ENCODE results near the gene TMCC2. TPM values are rescaled to one million over a fixed set of nuclear protein-coding genes. Genes with fewer than 3 reads are reported as not detected.
A peak's percentile ranks its signal among the peaks of the same experiment; 100 is the strongest.
"Not testable (repeated sequence)": the region's sequence is repeated elsewhere in the genome, so short reads cannot be mapped to it uniquely, and the experiment has no call there.

TMCC2 gene, protein sequence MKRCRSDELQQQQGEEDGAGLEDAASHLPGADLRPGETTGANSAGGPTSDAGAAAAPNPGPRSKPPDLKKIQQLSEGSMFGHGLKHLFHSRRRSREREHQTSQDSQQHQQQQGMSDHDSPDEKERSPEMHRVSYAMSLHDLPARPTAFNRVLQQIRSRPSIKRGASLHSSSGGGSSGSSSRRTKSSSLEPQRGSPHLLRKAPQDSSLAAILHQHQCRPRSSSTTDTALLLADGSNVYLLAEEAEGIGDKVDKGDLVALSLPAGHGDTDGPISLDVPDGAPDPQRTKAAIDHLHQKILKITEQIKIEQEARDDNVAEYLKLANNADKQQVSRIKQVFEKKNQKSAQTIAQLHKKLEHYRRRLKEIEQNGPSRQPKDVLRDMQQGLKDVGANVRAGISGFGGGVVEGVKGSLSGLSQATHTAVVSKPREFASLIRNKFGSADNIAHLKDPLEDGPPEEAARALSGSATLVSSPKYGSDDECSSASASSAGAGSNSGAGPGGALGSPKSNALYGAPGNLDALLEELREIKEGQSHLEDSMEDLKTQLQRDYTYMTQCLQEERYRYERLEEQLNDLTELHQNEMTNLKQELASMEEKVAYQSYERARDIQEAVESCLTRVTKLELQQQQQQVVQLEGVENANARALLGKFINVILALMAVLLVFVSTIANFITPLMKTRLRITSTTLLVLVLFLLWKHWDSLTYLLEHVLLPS
- 1 to 10 TPM in 8 of 9 donors, under 1 TPM in 1; 0.97 to 5.1 (median 2.1) TPM for total RNA-seq
- 1 to 10 TPM; 1.4 to 2.0 TPM for polyA plus RNA-seq
- long read RNA-seq, donor 1, partial matches to known transcripts = 0 of 1 reads
- long read RNA-seq, donor 1, other reads (novel, unspliced or antisense) = 1 of 1 reads
- long read RNA-seq, donor 2, partial matches to known transcripts = 0 of 3 reads
- long read RNA-seq, donor 2, other reads (novel, unspliced or antisense) = 1 of 3 reads
- long read RNA-seq, donor 3, partial matches to known transcripts = 1 of 5 reads
- long read RNA-seq, donor 3, other reads (novel, unspliced or antisense) = 0 of 5 reads

- 0 to 1% (median 0%) methylated on average over 11 to 44 of the region's 44 CpGs for WGBS, 4 donors
Measured at GRCh38 chr1:205227584-205228013, at the start of gene TMCC2. Gene TMCC2, plus strand, starts transcription at chr1:205227946. Its CDS starts 619 bp downstream, at chr1:205228565.

GRCh38 chr1:205179842-205180241 is 47.9 kb upstream of the TMCC2 start:
- WGBS, 4 donors = 93 to 95% (median 94%) methylated on average over 2 of the region's 2 CpGs

More at GRCh38 chr1:205227584-205228013, at the start of gene TMCC2:
- TF ChIP-seq, protein P1, sequence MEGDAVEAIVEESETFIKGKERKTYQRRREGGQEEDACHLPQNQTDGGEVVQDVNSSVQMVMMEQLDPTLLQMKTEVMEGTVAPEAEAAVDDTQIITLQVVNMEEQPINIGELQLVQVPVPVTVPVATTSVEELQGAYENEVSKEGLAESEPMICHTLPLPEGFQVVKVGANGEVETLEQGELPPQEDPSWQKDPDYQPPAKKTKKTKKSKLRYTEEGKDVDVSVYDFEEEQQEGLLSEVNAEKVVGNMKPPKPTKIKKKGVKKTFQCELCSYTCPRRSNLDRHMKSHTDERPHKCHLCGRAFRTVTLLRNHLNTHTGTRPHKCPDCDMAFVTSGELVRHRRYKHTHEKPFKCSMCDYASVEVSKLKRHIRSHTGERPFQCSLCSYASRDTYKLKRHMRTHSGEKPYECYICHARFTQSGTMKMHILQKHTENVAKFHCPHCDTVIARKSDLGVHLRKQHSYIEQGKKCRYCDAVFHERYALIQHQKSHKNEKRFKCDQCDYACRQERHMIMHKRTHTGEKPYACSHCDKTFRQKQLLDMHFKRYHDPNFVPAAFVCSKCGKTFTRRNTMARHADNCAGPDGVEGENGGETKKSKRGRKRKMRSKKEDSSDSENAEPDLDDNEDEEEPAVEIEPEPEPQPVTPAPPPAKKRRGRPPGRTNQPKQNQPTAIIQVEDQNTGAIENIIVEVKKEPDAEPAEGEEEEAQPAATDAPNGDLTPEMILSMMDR (IDR thresholded peaks at IDR 0.05) = no peak
- peak in 1 of 2 donors; percentile 64 for TF ChIP-seq POLR2A (IDR thresholded peaks at IDR 0.05)
- Histone ChIP-seq H3K4me3 (peak within 1 kb of the TSS; percentile 35 to 71 (median 62)), H3K9me3 (no peaks in the 10 kb centered on the region), H3K4me1 (peaks cover 0 to 28% (median 19%) of the 10 kb centered on the region in 12 donors), H3K27me3 (peaks cover 0 to 10% (median 0%) of the 10 kb centered on the region in 9 donors), H3K36me3 (no peaks in the 10 kb centered on the region), H3K27ac (peak within 1 kb of the TSS in 4 of 12 donors; percentile 3 to 46 (median 18))
- peak; percentile 92 to 97 (median 96) for ATAC-seq
- intact Hi-C loops (cut with DNase I) = loop anchor here in 3 of 10 donors (2.0 to 10.0 kb wide), 2 partner anchors 29 to 103 kb away; partner anchors contain the start of gene RBBP5 (in 1 of the 3)
- DNase-seq = peak; percentile 88 to 95 (median 93)

DNA sequence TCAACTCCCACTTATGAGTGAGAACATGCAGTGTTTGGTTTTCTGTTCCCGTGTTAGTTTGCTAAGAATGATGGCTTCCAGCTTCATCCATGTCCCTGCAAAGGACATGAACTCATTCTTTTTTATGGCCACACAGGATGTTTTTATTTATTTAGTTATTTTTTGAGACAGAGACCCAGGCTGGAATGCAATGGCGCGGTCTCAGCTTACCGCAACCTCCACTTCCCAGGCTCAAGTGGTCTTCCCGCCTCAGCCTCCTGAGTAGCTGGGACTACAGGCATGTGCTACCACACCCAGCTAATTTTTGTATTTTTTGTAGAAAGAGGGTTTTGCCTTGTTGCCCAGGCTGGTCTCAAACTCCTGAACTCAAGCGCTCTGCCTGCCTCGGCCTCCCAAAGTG is 47.4 kb upstream of the TMCC2 start:
- WGBS, 4 donors = 83 to 92% (median 89%) methylated on average over 7 of the region's 7 CpGs
- ATAC-seq; H3K27ac ChIP-seq; H3K27me3 ChIP-seq; intact Hi-C loops (cut with DNase I); H3K4me3 ChIP-seq; DNase-seq; H3K9me3 ChIP-seq: not testable (repeated sequence)
- Histone ChIP-seq H3K4me1 (peaks cover 0 to 31% (median 23%) of the 10 kb centered on the region in 12 donors), H3K36me3 (peaks cover 0 to 13% (median 5%) of the 10 kb centered on the region in 9 donors)

More at GRCh38 chr1:205179842-205180241, 47.9 kb upstream of the TMCC2 start:
- Histone ChIP-seq H3K27ac (no peak overlapping the region), H3K4me1 (peaks cover 0 to 36% (median 26%) of the 10 kb centered on the region in 12 donors), H3K36me3 (peaks cover 0 to 12% (median 5%) of the 10 kb centered on the region in 9 donors), H3K27me3 (no peaks in the 10 kb centered on the region), H3K4me3 (no peak overlapping the region), H3K9me3 (no peaks in the 10 kb centered on the region)
- TF ChIP-seq, protein P1 (IDR thresholded peaks at IDR 0.05) = no peak
- no peak for TF ChIP-seq POLR2A (IDR thresholded peaks at IDR 0.05)
- intact Hi-C loops (cut with DNase I) = no loop called here
- DNase-seq = no peak
- ATAC-seq = no peak

GRCh38 chr1:205182930-205183329 is 44.8 kb upstream of the TMCC2 start:
- no peak for ATAC-seq
- intact Hi-C loops (cut with DNase I) = no loop called here

More at GRCh38 chr1:205182930-205183329, 44.8 kb upstream of the TMCC2 start:
- TF ChIP-seq POLR2A (IDR thresholded peaks at IDR 0.05) = no peak
- TF ChIP-seq, protein P1 (IDR thresholded peaks at IDR 0.05) = no peak
- WGBS, 4 donors = 88 to 96% (median 89%) methylated on average over 2 of the region's 2 CpGs
- peaks cover 0 to 24% (median 16%) of the 10 kb centered on the region in 12 donors for H3K4me1 ChIP-seq
- H3K4me3 ChIP-seq = no peak overlapping the region
- H3K9me3 ChIP-seq = no peaks in the 10 kb centered on the region
- peak overlapping the region in 7 of 12 donors; percentile 24 to 72 (median 38) for H3K27ac ChIP-seq
- no peak for DNase-seq
- H3K36me3 ChIP-seq = peaks cover 0 to 27% (median 22%) of the 10 kb centered on the region in 9 donors
- H3K27me3 ChIP-seq = no peaks in the 10 kb centered on the region

Data from heart left ventricle (tissue), 16 donors.